BJ (cell line): ENCODE data around the gene SERPINA5. TPM values are rescaled to one million over a fixed set of nuclear protein-coding genes. Genes with fewer than 3 reads are reported as not detected.

Source experiments
- CTCF ChIA-PET: fragments of 350-600 bp; formaldehyde crosslinking; extraction: SDS; loops from one replicate; lab custom pipeline; 2021; ENCODE audit warnings: antibody characterized with exemption, inconsistent platforms; lab: Yijun Ruan, JAX
- POLR2A ChIA-PET: fragments of 300-600 bp; sonication (Branson Sonifier 250); formaldehyde crosslinking; extraction: SDS; loops from one replicate; lab custom pipeline; 2021; ENCODE audit warnings: antibody characterized with exemption; lab: Charles Lee
- DNase-seq: peaks from one replicate; pipeline ENCODE4 v3.0.0-alpha.2; 2011; ENCODE audit warnings: low read depth
- H3K27me3 ChIP-seq: 2 replicates; pipeline ENCODE4 v1.6.0; 2011; ENCODE audit warnings: low read length; ENCODE audit not compliant: control insufficient read depth, insufficient read depth
- H3K36me3 ChIP-seq: 2 replicates; pipeline ENCODE4 v1.5.1; 2011; ENCODE audit warnings: low read length; ENCODE audit not compliant: control insufficient read depth, insufficient read depth
- H3K4me3 ChIP-seq: 2 replicates; pipeline ENCODE4 v1.5.1; 2011; ENCODE audit warnings: low read depth, mild to moderate bottlenecking, control low read depth, low read length
- polyA plus RNA-seq: library from polyadenylated mRNA; depleted of rRNA; stranded (reverse); fragments of >200 nt; gene quantifications from 2 replicates; pipeline ENCODE4 v1.2.3, GENCODE V29; 2011
- TF ChIP-seq, protein P1 (sequence below): IDR thresholded peaks from 2 replicates; pipeline ENCODE4 v1.5.1; 2011; ENCODE audit warnings: low read depth, mild to moderate bottlenecking, control low read depth, inconsistent platforms, low read length, moderate library complexity; ENCODE audit not compliant: insufficient read depth

The SERPINA5 gene
- polyA plus RNA-seq, 1 experiment: 0.09 TPM

DNA sequence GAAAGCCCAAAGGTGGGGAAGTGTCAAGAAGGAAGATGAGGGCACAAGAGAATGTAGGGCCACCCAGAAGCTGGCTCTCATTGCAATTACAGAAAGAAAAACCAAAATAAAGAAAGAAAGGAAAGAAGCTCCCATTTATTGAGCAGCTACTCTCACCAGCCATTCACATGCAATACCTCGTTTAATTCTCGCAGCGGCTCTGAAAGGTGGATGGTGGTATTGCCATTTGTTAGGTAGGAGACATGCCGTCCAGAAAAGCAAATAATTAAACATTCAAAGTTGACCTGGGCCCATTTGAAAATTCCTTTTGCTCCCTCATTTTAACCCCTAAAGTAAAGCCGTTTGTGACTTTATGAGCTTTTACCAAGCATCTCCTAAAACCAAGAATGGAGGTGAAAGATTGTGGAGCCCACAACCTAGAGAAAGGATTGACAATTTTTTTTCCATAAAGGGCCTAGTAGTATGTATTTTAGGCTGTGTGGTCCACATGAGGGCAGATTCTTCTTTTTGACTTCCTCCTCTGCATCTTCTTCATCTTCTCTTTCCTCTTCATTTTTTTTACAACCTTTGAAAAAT is 36.2 kb downstream of the SERPINA5 start:
- no peak overlapping the region for H3K4me3 ChIP-seq
- CTCF ChIA-PET: interaction anchor here (0.9 kb wide), 1 partner anchor 61 kb away, joined by 3 read pairs; no protein-coding TSS in a partner anchor
- TF ChIP-seq, protein P1, sequence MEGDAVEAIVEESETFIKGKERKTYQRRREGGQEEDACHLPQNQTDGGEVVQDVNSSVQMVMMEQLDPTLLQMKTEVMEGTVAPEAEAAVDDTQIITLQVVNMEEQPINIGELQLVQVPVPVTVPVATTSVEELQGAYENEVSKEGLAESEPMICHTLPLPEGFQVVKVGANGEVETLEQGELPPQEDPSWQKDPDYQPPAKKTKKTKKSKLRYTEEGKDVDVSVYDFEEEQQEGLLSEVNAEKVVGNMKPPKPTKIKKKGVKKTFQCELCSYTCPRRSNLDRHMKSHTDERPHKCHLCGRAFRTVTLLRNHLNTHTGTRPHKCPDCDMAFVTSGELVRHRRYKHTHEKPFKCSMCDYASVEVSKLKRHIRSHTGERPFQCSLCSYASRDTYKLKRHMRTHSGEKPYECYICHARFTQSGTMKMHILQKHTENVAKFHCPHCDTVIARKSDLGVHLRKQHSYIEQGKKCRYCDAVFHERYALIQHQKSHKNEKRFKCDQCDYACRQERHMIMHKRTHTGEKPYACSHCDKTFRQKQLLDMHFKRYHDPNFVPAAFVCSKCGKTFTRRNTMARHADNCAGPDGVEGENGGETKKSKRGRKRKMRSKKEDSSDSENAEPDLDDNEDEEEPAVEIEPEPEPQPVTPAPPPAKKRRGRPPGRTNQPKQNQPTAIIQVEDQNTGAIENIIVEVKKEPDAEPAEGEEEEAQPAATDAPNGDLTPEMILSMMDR: no peak
- no peaks in the 10 kb centered on the region for H3K27me3 ChIP-seq
- no peaks in the 10 kb centered on the region for H3K36me3 ChIP-seq
- POLR2A ChIA-PET: no interaction called here
- no peak for DNase-seq

DNA sequence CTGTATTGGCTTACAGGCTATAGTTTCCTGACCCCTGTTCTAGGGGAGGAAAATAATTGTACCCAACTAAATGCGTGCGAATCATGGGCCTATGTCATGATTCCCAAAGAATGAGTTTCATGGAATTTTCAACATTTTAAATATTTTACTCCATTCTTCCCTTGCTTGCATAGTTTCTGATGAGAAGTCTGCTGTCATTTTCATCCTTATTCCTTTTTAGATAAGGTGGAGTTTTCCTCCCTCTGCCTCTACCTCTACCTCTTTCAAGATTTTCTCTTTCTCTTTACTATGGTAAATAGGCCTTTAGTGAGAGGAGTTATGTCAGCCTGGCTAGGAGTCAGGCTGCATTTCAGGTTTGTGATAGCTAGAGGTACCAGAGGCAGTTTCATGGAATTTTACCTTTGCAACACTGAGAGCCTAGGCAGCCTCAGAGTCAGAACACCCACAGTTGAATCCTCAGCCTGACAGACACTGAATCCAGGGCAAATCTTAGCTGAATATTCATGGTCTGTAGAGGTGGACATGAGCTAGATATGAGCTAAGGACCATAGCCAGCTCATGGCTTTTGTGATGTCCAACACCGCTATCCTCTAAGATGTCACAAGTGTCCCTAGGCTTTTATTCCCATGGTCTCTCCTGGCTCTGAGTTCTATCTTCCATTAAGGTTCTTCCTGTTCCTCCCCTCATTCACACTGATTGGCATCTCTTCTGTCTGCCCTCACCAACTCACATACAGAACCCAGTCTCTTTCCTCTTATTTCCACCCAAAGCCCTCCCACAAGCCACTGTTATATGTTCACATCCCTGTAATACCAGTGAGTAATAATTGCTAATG is 37.0 kb downstream of the SERPINA5 start:
- no peak overlapping the region for H3K4me3 ChIP-seq
- TF ChIP-seq, protein P1: no peak
- H3K27me3 ChIP-seq: no peaks in the 10 kb centered on the region
- ChIA-PET CTCF (no interaction called here), POLR2A (interaction anchor here (0.6 kb wide), 1 partner anchor 14 kb away, joined by 5 read pairs; no protein-coding TSS in a partner anchor)
- DNase-seq: no peak
- H3K36me3 ChIP-seq: no peaks in the 10 kb centered on the region

DNA sequence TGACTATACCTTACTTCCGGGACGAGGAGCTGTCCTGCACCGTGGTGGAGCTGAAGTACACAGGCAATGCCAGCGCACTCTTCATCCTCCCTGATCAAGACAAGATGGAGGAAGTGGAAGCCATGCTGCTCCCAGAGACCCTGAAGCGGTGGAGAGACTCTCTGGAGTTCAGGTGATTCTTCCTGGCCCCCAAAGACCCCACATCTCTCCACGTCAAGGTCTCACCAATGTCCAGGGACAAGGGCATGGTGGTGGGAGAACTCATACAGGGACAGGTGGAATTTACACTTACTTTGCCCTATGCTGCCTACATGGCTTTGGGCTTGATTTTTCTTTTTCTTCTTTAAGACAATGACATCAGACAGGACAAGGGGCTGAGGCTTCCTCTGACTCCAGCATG is 38.1 kb downstream of the SERPINA5 start:
- DNase-seq: no peak
- TF ChIP-seq, protein P1: no peak
- ChIA-PET POLR2A (no interaction called here), CTCF (no interaction called here)
- H3K4me3 ChIP-seq: no peak overlapping the region
- no peaks in the 10 kb centered on the region for H3K36me3 ChIP-seq
- H3K27me3 ChIP-seq: no peaks in the 10 kb centered on the region

DNA sequence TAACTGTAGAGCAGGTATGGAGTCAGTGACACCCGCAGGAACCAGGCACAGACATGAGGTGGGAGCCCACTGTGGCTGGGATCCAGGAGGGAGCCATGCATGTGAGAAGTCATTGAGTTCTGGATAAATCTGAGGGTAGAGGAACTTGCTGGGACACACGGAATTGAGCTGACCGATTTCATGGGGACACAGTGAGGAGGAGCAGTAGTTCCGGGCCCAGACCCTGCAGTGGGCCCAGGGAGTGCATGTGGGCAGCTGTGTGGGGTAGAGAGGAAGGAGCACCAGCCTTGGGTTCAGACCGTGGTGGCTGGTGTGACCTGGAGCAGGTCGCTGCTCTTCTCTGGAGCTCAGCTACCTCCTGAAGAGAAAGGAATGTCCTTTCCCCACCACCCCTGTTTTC is 39.4 kb downstream of the SERPINA5 start:
- H3K27me3 ChIP-seq: no peaks in the 10 kb centered on the region
- ChIA-PET CTCF (no interaction called here), POLR2A (no interaction called here)
- no peak for DNase-seq
- no peak overlapping the region for H3K4me3 ChIP-seq
- TF ChIP-seq, protein P1: no peak
- H3K36me3 ChIP-seq: no peaks in the 10 kb centered on the region

DNA sequence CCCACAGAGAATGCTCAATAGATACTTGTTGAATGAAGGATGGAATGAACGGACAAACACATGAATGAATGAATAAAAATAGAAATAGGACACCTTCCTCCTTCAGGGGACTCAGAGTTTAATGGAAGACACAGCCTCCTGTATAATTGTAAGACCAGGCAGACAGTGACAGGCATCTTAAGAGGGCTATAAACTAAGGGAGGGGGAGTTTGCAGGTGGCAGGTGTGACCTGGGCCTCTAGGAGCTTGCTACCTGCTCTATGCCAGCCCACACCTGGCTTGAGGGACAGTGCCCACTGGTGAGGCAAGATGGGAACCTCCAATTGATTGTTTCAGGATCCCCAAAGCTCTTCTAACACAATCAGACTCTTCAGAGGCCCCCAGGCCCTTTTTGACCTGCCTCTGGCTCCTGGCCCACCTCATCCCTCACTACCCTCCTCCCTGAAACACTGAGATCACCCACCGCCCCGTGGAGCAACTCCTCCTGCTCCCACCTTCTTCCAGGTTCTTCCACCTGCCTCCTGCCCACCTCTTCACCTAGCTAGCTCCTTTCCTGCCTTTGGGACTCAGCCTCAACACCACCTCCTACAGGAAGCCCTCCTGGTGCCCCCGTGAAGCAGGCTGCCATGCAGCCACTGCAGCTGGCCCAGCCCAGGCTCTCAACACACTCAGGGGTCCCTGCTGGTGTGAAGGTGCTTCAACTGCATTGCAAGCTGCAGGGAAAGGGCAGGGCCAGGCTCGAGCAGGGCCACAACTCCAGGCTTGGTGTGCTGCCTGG is 40.3 kb downstream of the SERPINA5 start:
- DNase-seq: no peak
- Histone ChIP-seq H3K36me3 (no peaks in the 10 kb centered on the region), H3K27me3 (no peaks in the 10 kb centered on the region), H3K4me3 (no peak overlapping the region)
- POLR2A ChIA-PET: no interaction called here
- TF ChIP-seq, protein P1: no peak
- CTCF ChIA-PET: no interaction called here
